HG03175 (cell line): ENCODE results near the gene LRBA.

Experiments
- ATAC-seq: cut with Tn5 transposase; IDR thresholded peaks from one replicate; pipeline ENCODE4 v1.9.1; 2021; ENCODE audit warnings: mild to moderate bottlenecking, moderate library complexity; ENCODE audit not compliant: unreplicated experiment

The LRBA gene

GRCh38 chr4:150462743-150463142 is 552.3 kb downstream of the LRBA start:
- no peak for ATAC-seq

GRCh38 chr4:150461957-150462356 is 553.1 kb downstream of the LRBA start:
- no peak for ATAC-seq

DNA sequence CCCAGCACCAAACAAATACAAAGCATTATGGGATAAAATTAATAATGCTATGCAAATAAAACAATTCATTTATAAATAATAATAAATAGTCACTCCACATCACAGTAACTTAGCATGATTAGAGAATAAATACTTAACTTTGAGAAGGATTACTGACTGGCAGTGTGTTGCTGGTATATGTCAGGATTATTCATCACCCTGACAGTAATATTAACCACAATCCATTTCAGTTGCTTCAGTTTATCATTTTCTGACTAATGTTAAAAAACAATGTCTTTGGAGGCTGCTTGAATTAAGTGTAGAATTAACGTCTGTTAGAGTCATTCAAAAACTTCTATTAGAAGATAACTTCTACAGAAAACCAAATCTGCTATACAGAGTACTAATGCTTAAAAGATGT is 557.3 kb downstream of the LRBA start:
- ATAC-seq = no peak

GRCh38 chr4:150451883-150452282 is 563.2 kb downstream of the LRBA start:
- no peak for ATAC-seq

DNA sequence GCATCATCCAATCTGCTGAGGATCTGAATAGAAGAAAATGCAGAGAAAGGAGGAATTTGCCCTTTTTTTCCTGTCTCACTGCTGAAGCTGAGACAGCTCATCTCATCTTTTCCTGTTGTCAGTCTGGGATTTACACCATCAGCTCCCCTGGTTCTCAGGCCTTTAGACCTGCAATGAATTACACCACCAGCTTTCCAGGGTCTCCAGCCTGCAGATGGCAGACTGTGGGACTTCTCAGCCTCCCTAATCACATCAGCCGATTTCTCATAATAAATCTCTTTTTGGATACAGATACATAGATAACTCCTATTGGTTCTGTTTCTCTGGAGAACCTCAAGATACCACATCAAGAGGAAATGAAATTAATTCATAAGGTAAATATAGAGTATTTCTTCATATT is 567.7 kb downstream of the LRBA start:
- no peak for ATAC-seq

DNA sequence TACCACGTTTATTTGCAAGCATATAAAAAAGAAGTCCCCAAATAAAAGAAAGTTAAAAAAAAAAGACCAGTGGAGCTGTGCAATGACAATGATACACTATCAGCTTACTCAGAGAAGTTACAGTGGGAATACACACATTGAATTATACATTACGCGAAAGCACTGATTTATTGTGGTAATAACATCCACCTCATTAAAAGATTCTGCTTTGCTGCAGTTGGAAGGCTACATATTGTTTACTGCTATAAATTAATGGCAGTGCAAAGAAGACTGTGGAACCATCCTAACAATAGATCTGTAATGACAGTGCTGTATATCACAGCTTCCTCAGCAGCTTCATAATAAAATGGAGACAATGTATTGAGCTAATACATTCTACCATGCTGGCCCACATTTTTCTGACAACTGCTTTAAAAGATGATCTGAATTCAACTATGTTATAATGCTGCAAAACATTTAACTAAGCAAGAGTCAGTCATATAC is 575.6 kb downstream of the LRBA start:
- no peak for ATAC-seq

DNA sequence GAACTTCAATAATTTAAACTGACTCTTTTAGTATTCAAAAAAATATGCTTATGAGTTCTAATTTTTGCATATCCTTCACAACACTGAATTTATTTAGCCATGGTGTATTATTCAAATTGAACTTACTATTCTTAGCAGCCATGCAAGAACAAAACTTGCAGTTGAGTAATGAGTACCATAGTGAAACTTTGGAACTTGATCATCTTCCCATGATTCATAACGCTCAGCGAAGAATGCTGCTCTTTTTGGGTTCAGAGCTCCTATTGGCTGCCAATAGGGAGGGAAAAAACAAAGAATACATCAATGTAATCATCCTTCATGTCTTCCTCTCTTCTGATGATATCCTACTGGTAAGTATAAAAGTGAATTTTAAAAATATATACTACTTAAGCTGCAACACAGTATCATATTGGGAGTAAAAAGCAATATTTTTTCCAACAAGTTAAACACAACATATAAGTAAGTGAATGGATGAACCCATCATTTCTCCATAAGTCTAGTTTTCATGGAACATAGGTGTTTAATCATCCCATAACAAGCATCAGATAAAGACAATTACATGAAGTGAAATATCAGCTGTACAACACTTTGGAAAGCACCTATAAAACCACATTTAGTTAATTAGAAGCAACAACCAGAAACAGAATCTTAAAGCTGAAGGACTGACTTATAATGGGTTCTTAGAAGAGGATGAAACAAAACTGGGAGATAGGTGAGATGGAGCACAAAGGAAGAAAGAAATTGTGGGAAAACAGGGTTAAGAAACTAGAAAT is 578.3 kb downstream of the LRBA start:
- no peak for ATAC-seq

DNA sequence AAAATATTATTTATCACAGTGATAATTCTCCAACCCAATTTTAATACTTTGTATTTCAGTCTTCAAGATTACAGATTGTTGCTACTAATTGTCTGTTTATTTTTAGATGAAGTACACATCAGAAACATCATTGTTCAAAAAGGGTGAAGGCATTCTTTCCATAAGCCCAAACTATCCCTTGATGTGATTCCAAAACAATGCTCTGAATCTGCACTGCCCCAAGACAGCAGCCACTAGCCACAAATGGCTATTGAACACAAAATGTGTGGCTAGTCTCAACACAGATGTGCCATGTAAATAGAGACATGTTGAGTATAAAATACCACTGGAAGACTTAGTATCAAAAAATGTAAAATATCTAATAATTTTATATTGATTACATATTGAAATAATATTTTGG is 583.9 kb downstream of the LRBA start:
- ATAC-seq = no peak

GRCh38 chr4:150425161-150425560 is 589.9 kb downstream of the LRBA start:
- ATAC-seq = no peak

GRCh38 chr4:150423503-150423902 is 591.6 kb downstream of the LRBA start:
- no peak for ATAC-seq

DNA sequence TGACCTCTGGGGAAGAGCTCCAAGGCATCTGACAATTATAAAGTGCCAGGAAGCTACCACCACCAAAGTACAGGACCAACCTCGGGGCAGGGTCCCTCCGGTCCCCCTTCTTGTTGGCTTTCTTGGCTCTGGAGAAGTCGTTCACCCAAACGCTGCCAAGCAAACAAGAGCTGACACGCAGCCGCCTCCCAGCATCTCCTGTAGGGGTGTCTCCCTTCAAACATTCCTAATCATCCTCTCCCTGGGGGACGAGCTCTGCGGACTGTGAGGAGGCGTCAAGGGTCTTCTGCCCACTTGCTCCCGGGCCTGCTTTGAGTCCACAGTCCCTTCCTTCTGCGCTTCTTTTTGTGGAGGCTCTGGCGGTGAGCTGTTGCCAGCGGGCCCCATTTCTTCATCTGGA is 592.0 kb downstream of the LRBA start:
- ATAC-seq = no peak

DNA sequence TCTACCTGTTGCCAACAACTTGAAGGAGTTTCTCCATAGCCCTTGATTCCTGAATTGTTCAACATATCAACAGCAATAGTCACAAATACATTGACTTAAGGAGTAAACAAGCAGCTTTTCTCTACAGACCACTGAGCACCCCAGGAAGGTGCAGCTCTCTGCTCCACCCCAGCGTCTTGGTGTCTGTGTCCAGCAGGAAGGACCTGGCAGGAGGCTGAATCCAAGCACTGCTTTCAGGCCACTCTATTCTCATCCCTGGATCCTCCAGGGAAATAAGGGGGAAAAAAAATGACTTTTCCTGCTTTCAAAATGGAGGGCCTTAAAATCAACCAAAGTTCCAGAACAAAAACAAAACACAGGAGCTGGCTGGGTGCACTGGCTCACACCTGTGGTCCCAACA is 593.5 kb downstream of the LRBA start:
- no peak for ATAC-seq

- ATAC-seq = no peak
Observed at GRCh38 chr4:150419939-150420338, 595.1 kb downstream of the LRBA start.

DNA sequence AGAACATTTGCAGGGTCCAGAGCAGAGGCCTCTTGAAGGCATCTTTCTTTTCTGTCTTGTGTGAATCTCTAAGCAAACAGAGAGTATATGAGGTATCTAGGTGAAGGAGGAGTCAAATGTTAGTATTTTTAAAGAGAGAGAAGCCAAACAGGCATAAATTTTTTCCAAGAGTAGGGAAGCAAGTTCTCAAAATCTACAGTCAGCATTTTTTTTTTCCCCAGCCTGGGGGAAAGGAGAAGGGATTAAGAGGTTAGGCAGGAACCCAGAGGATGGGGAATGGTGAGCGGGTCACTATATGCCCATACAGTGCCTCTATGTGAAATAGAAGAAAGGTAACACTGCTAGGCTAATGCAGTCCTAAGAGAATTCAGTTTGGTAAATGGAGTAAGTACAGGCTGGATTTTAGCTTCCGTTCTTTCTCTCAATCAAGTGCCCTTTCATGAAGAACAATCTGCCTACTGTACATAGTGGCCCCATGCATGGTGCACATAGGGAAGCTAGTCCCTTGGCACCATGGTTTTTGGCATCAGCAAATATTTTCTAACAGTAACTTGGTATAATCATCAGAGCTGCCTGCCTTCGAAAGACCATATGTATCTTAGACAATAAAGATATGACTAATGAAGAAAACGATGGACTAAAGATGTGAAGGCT is 596.2 kb downstream of the LRBA start:
- ATAC-seq = no peak

DNA sequence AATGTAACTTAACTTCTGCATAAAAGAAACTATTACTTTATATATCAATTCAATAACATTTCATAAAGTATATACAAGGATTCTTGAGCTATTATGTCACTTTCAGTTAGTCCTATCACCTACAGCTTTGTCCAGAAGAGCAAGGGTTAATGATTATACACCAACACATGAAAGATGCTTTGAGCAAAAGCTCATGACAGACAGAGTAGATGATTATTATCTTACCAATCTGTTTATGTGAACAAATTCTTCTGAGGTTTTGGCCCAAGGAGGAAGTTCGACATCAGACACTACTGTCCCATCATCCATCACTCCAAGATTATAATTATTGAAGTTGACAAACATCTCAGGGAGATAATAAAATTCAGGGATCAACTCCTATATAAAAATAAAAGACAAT is 599.9 kb downstream of the LRBA start:
- ATAC-seq = no peak

DNA sequence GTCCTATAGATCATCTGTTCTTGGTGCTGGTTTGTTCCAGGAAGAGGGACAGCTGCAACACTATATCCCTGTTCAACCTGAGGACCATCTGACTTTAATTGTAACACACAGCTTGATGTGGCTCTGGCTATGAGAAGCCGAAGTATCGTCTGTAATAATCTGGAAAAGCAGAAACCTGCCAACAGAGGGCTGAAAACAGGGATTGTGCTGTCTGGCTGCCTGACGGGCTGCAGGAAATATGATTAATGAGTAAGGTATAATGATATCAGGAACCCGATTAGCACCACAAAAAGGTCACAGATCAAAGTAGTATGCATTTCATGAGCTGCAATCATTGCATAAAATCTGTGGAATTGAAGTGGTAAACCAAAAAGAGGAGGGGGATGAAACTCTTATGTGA is 603.6 kb downstream of the LRBA start:
- no peak for ATAC-seq

- peak; percentile 57 for ATAC-seq
Observed at GRCh38 chr4:150402871-150403272, 612.2 kb downstream of the LRBA start.

DNA sequence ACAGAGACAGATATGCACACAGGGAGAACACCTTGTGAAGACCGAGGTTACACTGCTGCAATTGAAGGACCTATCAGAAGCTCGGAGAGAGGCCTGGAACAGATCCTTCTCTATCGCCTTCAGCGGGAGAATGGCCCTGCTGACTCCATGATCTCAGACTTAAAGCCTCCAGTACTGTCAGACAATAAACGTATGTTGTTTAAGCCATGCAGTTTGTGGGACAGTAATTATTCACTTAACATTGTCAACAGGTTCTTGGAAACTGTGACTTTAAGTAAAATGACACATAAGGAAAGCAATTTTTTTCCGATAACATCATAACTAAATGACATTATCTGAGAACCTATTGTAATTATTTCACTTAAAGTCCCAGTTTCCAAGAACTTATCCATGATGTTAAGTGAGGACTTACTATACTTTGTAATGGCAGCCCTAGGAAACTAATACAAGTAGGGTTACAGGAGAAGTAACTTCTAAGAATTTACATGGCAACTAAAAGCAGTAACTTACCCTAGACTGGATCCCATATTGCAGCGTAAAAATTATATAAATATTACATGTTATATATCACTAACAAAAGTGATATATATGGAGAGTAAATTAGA is 613.9 kb downstream of the LRBA start:
- ATAC-seq = no peak

DNA sequence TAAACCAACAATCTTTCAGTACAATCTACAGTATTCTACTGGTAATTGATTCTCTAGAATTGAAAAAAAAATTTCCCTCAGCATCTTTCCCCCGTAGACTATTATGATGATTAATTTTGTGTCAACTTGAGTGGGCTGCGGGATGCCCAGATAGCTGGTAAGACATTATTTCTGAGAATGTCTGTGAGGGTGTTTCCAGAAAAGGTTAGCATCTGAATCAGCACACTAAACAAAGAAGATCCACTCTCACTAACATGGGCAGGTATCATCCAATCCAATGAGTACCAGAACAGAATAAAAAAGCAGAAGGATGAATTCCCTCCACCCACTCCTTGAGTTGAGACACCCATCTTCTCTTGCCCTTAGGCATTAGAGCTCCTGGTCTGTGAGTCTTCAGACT is 619.2 kb downstream of the LRBA start:
- no peak for ATAC-seq

DNA sequence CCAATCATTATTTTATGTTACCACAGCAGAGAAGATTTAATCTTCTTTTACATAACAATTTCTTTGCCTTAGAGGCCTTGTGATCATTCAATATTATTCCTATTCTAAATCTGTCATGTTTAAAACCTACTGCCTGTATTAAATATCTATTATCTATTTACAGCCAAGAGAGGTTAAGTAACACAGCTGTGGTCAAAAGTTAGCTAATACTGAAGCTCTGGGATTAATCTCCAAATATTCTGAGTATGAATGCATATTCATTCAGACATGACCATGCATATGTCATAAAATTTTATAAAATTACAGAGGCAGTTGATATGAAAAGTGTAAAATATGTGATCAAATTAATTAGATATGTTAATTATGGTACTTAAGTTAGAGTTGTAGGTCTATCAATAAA is 621.0 kb downstream of the LRBA start:
- no peak for ATAC-seq

DNA sequence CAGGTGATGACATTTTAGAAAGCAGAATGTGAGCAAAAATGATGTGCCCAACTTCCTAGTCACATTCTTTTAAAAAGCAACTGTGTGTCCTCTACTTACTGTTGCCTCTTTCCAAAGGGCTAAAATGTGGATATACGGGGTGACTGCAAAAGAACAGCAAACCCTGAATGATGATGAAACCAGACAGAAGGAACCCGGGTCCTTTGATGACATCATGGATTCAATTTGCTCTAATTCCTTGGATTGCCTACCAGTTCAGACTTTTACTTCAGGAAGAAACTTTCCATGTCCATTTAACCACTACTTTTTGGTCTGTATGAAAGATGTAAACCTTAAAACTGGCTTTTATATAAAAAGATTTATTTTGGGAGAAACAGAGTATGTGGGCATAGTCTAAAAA is 624.0 kb downstream of the LRBA start:
- no peak for ATAC-seq

GRCh38 chr4:150390531-150390910 is 624.6 kb downstream of the LRBA start:
- no peak for ATAC-seq
